HG03159 (cell line): ENCODE measurements around the gene CTXN3.
"Not testable (repeated sequence)": the region's sequence is repeated elsewhere in the genome, so short reads cannot be mapped to it uniquely, and the experiment has no call there.

ENCODE experiments used
- ATAC-seq: cut with Tn5 transposase; IDR thresholded peaks from one replicate; pipeline ENCODE4 v1.9.1; 2021; ENCODE audit warnings: mild to moderate bottlenecking, moderate library complexity; ENCODE audit not compliant: unreplicated experiment

The CTXN3 gene

GRCh38 chr5:127650022-127650421 lies 1.1 kb downstream of the CTXN3 start:
- no peak for ATAC-seq

DNA sequence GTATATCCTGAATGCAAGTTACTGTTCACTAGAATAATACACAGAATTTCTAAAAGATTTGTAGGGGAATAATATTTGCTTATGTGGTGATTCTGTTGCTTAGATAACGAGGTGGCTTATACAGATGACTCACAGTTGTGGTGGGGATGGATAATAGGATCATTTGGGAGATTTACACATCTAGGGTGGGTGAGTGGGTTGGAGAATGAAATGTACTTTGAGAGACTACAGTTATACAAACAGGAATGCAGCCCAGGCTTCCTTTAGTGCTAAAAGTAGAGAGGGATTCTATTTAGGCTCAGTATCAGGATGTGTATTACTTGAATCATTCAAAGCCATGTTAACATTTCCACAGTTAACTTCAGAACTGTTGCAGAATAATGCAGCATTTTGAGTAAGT lies 1.8 kb downstream of the CTXN3 start:
- ATAC-seq: no peak

DNA sequence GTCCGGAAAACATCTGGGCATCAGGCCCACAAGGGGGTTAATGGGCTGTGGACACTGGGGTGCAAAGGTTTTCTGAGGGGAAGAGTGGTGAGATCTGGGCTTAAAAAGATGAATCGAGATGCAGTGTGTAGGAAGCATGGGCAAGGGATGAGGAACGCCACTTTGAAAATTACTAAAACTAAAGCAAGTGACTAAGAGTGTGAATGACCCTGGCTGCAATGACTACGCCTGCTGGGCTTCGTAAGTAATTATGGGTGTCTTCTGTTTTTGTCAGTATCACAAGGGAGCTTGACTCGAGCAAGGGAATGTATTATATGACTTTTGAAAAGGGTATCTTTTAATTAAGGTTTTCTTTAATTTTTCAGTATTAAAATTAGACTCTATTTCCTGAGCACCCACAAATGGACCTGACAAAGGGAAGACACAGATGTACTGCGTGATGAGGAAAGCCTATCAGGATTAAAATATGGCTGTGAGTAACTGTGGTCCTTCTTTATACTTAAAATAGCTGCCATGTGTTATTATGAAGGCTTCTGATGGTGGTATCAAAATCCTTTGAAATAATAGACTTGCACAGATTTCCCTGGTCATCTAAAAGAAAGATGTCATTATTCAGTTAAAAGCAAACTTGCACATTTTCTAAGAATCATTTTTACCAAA lies 4.2 kb downstream of the CTXN3 start:
- no peak for ATAC-seq

DNA sequence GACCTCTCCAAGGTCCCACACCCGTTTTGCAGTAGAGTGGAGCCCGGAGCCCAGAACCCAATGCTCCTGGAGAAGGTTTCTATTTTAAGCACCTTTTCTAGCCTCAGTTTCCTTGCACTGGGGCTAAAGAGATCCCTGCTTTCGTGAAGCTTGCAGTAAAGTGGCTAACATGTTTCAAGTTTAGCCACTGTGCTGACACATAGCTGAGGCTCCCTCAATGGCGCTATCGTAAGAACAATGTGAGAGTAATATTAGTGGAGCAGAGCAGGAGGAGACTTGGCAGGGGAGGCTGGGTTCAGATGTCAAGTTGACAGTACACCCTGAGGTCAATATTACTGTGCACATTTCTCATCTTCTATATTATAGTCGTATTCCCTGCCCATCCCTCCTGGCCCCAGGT lies 7.9 kb downstream of the CTXN3 start:
- no peak for ATAC-seq

DNA sequence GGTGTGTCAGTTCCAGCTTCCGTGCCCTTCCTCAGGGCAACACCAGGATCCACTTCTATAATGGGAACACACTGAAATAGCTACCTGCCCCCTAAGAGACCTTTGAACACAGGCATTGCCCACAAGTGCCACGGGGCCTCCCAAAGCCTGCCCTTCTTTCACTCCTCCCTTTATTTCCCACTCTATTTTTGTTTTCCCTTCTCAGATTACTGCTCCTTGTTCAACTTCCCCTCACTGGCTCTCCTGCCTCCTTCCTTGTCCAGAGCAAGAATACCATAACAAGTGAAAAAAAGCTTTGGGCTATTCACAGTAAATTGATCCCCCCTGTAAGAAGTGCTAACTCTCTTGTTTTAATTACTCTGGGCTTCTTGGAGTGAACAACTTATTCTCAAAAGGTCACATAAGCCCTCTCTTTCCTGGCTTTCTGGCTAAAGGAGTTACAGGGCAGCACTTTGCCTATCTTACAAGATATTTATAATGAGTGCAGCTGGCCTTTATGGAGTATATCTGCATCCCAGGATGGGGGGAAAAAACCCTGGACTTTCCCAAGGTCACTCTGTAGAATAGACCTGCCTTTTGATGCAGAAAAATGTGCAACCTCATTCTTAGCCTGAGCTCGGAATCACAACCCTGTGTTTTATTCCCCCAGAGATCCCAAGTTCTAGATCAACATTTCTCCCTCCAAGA lies 11.3 kb downstream of the CTXN3 start:
- no peak for ATAC-seq

- ATAC-seq: no peak
Observed at GRCh38 chr5:127664093-127664492, 15.2 kb downstream of the CTXN3 start.

- ATAC-seq: no peak
Observed at GRCh38 chr5:127665641-127666040, 16.8 kb downstream of the CTXN3 start.

DNA sequence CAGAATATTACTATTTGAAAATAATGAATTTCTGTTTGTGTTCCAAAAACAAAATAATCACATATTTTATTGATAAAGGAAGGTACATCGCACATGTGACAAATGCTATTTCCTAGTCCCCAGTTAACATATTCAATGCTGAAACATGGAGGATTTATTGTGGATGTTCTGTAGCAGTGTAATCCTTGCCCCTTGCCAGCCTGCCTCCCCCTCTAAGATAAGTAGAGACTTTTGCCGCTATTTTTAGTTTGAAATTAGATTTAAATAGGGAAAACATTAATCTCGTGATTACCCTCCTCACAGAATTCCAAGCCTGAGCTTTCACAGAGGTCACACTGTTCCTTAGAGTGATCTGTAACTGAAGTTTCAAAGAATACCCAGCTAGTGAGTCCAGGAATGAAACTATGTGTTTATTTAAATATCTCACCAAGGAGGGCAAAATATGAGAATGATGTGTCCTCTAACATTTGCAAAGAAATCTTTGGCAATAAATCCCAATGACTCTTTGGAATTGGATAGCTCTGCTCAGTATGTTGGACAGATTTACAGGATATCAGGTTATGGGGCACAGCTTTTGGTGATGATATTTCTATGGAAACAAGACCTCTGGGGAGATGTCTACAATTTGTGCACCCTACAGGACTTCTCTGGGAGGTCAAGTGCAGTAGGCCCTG lies 17.3 kb downstream of the CTXN3 start:
- ATAC-seq: no peak

DNA sequence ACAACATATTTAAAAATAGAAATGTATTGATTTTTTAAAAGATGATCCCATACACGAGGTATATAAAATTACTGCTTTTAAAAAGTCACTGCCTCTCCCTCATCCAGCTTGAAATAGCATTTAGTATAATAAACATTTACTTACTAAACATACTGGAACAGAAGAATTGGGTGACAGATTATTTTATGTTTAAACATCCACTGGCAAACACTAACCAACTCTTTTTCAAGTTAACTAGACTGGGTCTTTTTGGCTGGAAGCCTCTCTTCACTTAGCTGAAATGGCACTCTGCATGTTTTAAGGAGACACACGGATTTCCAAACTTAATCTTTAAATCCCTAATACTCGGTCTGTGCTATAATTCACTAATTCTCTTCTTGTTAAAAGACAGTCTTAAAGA lies 19.0 kb downstream of the CTXN3 start:
- no peak for ATAC-seq

GRCh38 chr5:127671218-127671617 lies 22.3 kb downstream of the CTXN3 start:
- no peak for ATAC-seq

DNA sequence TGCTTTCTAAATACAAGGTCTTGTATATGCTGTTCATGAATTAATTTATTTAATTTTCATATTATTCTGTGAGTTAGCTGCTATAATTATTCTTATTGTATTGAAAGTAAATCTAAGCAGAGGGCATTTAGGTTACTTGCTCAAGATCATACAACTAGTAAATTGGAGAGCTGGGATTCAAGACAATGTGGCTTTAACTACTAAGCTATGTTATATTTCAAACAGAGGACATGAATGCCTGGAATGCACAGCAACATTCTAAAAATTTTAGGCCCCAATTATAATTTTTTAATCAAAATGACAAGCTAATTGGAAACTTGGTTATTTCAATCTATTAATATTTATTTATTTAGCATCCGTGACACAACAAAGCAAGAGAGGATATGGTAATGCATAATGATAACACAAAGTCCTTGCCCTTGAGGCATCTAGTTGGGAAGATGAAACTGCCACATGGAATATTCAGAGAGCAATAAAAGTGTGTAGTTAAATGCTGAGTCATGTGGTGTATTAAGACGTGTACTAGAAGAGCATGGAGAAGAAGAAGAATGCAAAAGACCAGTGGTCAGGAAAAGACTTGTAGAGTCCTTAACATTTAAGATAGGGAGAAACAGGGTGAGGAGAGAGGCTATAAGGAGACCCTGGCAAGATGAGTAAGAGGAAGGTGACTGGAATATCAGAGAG lies 24.4 kb downstream of the CTXN3 start:
- ATAC-seq: no peak

- ATAC-seq: not testable (repeated sequence)
Observed at GRCh38 chr5:127676951-127677350, 28.1 kb downstream of the CTXN3 start.

DNA sequence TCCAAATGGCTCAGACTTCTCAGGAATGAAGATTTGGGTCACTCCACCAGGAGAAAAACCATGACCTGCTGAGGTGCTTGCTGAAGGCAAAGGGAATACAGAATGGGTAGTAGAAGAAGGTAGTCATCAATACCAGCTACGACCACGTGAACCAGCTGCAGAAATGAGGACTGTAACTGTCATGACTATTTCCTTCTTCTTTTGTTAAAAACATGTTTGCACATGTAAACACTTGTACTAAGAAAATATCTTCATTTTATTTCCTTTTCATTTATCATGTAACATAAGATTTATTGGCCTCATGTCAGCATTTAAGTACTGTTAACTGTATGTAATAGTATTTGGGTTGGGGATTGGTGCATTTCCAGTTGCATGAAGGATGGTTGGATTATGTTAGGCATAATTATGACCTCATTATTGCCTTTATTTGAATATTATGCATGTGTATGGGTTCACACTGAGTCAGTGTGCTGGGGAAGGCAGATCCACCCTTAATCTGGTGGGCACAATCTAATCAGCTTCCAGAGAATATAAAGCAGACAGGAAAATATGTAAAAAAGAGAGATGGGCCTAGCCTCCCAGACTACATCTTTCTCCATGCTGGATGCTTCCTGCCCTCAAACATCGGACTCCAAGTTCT lies 30.9 kb downstream of the CTXN3 start:
- ATAC-seq: not testable (repeated sequence)

DNA sequence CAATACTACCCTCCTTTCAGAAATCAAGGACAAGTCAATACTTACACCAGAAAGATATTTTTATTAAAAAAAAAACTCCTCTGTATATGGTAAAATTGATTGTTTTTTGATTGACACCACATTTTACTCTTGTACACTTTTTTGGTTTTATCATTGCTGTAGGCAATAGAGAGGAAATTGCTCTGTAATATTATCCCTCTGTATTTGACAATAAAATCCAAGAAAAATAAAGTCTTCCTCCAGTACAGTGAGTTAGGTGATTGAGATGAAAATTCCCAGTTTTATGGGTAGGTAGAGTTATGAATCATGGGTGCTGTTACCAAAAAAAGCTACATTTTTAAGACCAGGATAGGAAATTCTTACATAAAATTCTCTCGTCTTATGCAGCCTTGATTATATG lies 31.7 kb downstream of the CTXN3 start:
- no peak for ATAC-seq

- ATAC-seq: no peak
Observed at GRCh38 chr5:127683008-127683407, 34.1 kb downstream of the CTXN3 start.

GRCh38 chr5:127684726-127685467 lies 36.0 kb downstream of the CTXN3 start:
- ATAC-seq: no peak

DNA sequence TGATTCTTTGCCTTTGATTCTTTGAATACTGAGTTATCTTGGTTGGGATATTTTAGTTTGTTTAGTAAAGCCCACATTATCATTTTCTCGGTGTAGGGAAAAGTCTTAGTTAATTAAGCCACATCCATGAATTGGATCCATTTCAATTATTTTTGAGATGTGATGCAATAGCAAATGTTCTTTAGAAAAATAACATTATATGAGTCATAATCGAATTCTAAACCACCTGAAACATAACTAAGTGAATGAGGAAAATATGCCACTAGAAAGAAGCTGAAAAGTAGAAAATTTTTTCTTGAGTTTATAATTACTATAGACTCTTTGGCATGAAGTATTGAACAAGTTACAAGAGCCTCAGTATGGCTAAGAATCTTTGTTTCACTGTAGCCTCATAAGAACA lies 36.8 kb downstream of the CTXN3 start:
- ATAC-seq: no peak

GRCh38 chr5:127686424-127686823 lies 37.5 kb downstream of the CTXN3 start:
- ATAC-seq: no peak

GRCh38 chr5:127694518-127695171 lies 45.8 kb downstream of the CTXN3 start:
- no peak for ATAC-seq

DNA sequence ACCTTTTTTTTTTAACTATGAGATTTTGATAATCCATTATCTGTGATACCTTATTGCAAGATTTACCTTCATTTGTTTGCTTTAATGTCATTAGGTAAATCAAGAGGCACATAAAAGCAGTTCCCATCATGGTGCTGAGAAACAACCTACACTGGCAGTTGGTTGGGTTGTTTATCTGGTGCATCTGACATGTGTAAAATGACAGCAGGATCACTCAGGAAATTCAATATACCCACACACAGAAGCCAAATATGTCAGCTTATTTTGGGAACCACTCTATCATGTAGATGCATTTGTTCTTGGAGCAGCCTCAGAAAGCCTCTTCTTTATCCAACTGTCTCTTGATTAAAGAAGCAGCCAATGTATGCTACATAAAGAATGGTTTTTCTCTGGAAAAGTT lies 46.5 kb downstream of the CTXN3 start:
- no peak for ATAC-seq
